ENCODE measurements around the gene WDR62. TPM values are rescaled to one million over a fixed set of nuclear protein-coding genes. Genes with fewer than 3 reads are reported as not detected.
A peak's percentile ranks its signal among the peaks of the same experiment; 100 is the strongest.
"Not testable (repeated sequence)": the region's sequence is repeated elsewhere in the genome, so short reads cannot be mapped to it uniquely, and the experiment has no call there.

The WDR62 gene
- polyA plus RNA-seq, 4 donors, result 3.1 to 6.4 (median 5.1) TPM

GRCh38 chr19:36032251-36033104 is 22.2 kb upstream of the WDR62 start, which contains the start of gene CLIP3:
Gene CLIP3 (minus strand): TSS chr19:36032873. CDS start chr19:36032357, 516 bp downstream.
- DNase-seq (ENCODE audit: low read depth in 4 of 4, low spot score in 2 of 4), result no peak

DNA sequence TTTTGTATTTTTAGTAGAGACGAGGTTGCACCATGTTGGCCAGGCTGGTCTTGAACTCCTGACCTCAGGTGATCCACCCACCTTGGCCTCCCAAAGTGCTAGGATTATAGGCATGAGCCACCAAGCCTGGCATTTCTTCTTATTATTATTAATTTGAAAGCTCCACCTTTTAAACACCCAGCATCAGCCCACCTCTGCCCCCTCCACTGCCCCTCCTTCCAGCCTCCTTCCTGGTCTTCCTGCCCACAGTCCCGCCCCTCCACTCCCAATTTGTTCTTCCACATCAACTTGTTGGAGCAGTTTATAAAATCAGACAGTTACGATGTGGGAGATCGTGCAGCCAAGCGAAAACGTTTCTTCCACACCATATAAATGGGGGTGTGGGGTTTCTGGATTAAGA is 14.2 kb upstream of the WDR62 start:
- no peak for DNase-seq (ENCODE audit: low read depth in 4 of 4, low spot score in 2 of 4)

GRCh38 chr19:36041092-36041491 is 13.6 kb upstream of the WDR62 start:
- not testable (repeated sequence) for DNase-seq (ENCODE audit: low read depth in 4 of 4, low spot score in 2 of 4)

GRCh38 chr19:36041831-36042230 is 12.9 kb upstream of the WDR62 start:
- peak in 1 of 4 donors; percentile 32 for DNase-seq (ENCODE audit: low read depth in 4 of 4, low spot score in 2 of 4)

GRCh38 chr19:36043952-36044351 is 10.7 kb upstream of the WDR62 start:
- DNase-seq (ENCODE audit: low read depth in 4 of 4, low spot score in 2 of 4), result no peak

DNA sequence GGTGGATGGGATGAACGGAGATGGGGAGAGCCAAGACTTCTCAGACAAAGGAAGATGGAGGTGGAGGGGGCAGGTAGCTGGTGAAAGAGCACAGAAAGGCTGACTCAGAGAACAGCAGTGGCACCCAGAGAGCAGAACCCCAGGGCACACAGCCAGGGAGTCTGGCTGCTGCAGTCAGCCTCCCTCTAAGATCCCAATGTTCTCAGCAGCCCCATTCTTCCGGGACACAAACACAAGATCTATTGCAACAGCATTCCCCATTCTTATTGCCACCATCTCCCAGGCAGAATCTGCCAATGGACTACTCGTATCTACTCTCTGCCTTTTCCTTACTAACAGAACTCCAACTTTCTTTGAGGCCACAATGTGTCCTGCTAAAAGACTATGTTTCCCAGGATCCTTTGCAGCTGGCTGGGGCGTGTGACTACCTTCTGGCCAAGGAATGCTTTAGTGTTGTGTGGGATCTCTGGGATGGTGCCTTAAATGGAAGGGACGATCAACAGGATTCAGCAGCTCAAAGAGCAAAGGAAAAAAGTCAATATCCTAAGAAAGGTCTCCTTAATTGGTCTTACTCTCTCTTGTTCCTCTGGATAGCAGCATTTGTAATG is 8.2 kb upstream of the WDR62 start:
- no peak for DNase-seq (ENCODE audit: low read depth in 4 of 4, low spot score in 2 of 4)

DNA sequence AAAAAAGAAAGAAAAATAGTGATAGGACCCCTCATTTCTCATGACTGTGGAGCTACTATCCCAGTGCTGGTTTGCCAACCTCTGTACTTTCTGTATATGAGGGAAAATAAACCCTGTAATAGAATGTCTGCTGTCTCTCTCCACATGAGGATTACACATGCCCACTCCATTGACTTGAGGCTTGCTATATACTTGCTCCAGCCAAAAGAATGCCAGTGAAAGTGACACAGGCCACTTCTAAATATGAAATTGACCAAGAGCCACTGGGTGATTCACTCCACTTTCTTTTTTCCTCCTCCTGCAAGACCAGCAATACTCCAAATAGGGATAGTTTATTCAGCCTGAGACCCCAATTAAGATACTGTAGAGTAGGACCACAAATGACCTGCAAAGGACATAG is 6.9 kb upstream of the WDR62 start:
- DNase-seq (ENCODE audit: low read depth in 4 of 4, low spot score in 2 of 4), result no peak

DNA sequence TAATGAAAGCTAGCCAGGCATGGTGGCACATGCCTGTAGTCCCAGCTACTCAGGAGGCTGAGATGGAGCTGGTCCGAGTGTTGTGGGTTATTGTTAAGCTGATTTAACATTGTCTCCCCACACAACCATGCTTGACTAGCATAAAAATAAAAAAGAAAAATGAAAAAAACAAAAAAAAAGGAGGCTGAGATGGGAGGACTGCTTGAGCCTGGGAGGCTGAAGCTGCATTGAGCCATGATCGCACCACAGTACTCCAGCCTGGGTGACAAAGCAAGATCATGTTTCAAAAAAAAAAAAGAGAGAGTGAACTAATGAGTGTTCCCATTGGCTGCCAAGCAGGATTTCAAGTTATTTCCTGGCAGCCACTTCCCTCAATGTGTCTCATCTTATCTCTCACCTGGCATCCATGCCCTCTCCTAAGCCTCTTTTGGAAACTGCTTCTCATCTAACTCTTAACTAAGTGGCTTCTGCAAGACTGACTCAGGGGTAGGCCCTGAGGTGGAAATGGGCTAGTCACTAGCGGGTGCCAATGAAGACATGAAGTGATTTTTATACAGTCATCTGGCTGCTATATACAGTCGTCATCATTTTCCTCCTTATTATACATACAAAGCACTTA is 5.5 kb upstream of the WDR62 start:
- DNase-seq (ENCODE audit: low read depth in 4 of 4, low spot score in 2 of 4), result no peak

DNA sequence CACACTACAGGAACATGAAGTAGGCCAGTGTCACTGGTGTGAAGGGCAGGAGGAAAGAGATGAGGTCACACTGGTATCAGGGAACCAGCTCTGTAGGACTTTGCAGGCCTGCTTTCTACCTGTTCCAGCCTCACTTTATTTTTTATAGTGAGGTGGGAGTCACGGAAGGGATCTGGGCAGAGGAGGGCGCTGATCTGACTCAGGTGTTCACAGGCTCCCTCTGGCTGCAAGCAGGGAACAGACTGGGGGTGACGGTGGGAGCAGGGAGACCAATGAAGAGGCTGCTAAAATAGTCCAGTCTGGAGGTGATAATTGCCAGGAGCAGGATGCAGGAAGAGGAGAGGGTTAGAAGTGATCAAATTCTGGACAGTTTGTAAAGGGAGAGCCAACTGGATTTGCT is 3.5 kb upstream of the WDR62 start:
- DNase-seq (ENCODE audit: low read depth in 4 of 4, low spot score in 2 of 4), result no peak

- no peak for DNase-seq (ENCODE audit: low read depth in 4 of 4, low spot score in 2 of 4)
Observed at GRCh38 chr19:36051637-36052036, 3.1 kb upstream of the WDR62 start.

GRCh38 chr19:36054119-36054732 is 471 bp upstream of the WDR62 start, which contains the start of gene THAP8:
Gene THAP8 (minus strand): TSS chr19:36054285. CDS start chr19:36054217, 68 bp downstream.
- DNase-seq (ENCODE audit: low read depth in 4 of 4, low spot score in 2 of 4), result peak; percentile 98 to 99 (median 98)

DNA sequence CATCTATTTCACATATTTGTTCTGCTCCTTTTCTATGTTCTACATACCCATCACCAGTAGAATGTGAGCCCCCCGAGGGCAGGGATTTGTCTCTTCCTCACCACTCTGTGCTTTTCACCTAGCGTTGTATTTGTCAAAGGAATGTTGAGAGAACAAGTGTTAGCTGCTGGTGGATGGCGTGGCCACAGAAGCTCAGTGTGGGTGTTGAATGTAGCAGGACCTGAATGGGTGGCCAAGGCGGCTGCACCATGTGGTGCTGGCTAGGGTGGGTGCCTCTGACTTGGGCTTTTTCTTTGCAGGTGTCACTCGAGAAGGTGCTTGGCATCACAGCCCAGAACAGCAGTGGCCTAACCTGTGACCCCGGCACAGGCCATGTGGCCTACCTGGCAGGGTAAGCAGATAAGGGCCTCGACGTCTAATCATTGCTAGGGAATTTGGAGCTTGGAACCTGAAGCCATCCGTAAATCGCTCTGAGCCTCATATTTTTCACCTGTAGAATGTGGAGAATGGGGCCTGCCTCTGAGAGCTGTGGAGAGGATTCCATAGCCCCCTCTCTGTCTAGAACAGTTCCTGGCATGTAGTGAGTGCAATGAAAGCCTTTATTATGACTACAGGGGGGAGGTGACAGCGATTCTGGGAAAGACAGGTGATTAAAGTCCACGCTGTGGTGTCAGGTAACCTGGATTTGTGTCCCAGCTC is 3.9 kb downstream of the WDR62 start:
- no peak for DNase-seq (ENCODE audit: low read depth in 4 of 4, low spot score in 2 of 4)

GRCh38 chr19:36059180-36059910 is 4.6 kb downstream of the WDR62 start:
- no peak for DNase-seq (ENCODE audit: low read depth in 4 of 4, low spot score in 2 of 4)

GRCh38 chr19:36060430-36060829 is 5.7 kb downstream of the WDR62 start:
- no peak for DNase-seq (ENCODE audit: low read depth in 4 of 4, low spot score in 2 of 4)

- no peak for DNase-seq (ENCODE audit: low read depth in 4 of 4, low spot score in 2 of 4)
Observed at GRCh38 chr19:36061367-36061766, 6.7 kb downstream of the WDR62 start.

- no peak for DNase-seq (ENCODE audit: low read depth in 4 of 4, low spot score in 2 of 4)
Observed at GRCh38 chr19:36064826-36065225, 10.1 kb downstream of the WDR62 start.

- no peak for DNase-seq (ENCODE audit: low read depth in 4 of 4, low spot score in 2 of 4)
Observed at GRCh38 chr19:36067681-36068080, 13.0 kb downstream of the WDR62 start.

DNA sequence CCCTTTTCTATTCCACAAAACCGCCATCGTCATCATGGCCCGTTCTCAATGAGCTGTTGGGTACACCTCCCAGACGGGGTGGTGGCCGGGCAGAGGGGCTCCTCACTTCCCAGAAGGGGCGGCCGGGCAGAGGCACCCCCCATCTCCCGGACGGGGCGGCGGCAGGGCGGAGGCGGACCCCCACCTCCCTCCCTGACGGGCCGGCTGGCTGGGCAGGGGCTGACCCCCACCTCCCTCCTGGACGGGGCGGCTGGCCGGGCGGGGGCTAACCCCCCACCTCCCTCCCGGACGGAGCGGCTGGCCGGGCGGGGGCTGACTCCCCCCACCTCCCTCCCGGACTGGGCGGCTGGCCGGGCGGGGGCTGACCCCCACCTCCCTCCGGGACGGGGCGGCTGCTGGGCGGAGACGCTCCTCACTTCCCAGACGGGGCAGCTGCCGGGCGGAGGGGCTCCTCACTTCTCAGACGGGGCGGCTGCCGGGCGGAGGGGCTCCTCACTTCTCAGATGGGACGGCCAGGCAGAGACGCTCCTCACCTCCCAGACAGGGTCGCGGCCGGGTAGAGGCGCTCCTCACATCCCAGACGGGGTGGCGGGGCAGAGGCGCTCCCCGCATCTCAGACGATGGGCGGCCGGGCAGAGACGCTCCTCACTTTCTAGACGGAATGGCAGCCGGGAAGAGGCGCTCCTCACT is 14.3 kb downstream of the WDR62 start:
- DNase-seq (ENCODE audit: low read depth in 4 of 4, low spot score in 2 of 4), result not testable (repeated sequence)

- no peak for DNase-seq (ENCODE audit: low read depth in 4 of 4, low spot score in 2 of 4)
Observed at GRCh38 chr19:36072081-36072480, 17.4 kb downstream of the WDR62 start.

All from left renal cortex interstitium (tissue), 4 donors.